GM12872 (cell line): Measurements from ENCODE around the gene PPIL1.

ENCODE experiments used
- TF ChIP-seq, protein P1 (sequence below): IDR thresholded peaks from 3 replicates; pipeline ENCODE4 v1.5.1; 2011; ENCODE audit warnings: low read depth, mild to moderate bottlenecking, low read length, moderate library complexity; ENCODE audit not compliant: insufficient read depth

PPIL1 gene

DNA sequence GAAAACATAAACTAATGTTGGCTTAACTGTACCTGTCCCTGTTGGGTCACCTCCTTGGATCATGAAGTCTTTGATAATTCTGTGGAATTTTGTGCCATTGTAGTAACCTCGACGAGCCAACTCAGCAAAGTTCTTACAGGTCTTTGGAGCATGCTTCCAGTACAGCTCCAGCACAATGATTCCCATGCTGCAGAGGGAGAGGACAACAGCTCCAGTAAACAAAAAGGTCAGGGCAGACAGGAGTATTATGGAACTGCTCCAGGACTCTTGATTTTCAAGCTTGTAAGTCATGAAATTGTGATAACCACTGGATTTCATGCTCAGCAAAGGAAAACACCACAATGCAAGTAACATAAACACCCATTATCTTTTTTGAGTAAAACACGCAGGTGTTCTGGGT is 2.9 kb downstream of the PPIL1 start:
- TF ChIP-seq, protein P1, sequence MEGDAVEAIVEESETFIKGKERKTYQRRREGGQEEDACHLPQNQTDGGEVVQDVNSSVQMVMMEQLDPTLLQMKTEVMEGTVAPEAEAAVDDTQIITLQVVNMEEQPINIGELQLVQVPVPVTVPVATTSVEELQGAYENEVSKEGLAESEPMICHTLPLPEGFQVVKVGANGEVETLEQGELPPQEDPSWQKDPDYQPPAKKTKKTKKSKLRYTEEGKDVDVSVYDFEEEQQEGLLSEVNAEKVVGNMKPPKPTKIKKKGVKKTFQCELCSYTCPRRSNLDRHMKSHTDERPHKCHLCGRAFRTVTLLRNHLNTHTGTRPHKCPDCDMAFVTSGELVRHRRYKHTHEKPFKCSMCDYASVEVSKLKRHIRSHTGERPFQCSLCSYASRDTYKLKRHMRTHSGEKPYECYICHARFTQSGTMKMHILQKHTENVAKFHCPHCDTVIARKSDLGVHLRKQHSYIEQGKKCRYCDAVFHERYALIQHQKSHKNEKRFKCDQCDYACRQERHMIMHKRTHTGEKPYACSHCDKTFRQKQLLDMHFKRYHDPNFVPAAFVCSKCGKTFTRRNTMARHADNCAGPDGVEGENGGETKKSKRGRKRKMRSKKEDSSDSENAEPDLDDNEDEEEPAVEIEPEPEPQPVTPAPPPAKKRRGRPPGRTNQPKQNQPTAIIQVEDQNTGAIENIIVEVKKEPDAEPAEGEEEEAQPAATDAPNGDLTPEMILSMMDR = no peak

DNA sequence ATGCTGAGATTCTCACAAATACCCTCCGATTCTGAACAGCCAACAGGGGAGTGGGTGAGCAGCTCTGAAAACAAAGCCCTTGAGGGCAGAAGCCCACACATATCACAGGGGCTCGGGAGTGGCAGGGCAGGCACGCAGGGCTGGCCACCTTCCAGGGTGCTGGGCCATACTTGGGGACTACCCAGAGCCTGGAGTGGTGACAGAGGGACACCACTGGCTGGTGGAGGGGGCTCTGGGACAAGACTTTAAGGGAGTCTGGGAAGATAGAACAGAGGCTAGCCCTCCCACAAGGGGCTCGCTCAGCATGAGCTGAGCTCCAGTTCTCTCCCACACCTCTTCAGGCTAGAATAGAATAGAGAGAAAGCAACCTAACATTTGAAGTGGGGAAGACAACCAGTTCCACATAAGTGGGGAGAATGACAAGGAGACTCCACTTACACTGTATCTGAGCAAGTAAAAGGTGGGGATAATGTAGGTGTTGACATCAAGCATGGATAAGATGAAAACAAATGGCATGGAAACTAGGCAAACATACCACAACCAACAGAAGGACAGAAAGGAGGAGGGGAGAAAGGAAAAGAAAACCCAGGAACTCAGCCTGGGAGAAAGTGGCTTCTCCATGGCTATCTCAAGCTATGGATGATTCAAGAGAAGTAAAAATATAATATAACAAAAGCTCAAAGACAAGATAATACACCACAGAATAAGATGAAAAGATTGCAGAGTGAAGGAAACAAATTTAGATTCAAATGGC is 7.0 kb downstream of the PPIL1 start:
- TF ChIP-seq, protein P1 = no peak

DNA sequence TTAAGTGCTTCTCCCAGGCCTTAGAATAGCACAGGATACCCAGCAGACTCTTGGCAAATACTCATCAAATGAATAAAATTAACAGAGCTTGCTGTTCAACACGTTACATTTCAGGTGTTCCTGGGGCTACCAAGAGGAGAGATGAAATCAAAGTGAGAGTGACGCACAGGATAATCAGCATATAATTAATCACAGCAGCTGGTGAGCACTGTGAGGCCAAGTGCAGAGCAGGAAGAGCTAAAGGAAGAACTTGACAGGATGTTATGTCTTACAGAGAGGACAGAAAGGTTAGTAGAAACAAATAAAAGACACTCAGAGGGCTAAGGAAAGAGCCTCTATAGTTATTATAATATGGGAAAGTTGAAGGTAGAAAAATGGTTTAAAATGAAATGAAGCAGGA is 8.8 kb downstream of the PPIL1 start:
- TF ChIP-seq, protein P1 = no peak

DNA sequence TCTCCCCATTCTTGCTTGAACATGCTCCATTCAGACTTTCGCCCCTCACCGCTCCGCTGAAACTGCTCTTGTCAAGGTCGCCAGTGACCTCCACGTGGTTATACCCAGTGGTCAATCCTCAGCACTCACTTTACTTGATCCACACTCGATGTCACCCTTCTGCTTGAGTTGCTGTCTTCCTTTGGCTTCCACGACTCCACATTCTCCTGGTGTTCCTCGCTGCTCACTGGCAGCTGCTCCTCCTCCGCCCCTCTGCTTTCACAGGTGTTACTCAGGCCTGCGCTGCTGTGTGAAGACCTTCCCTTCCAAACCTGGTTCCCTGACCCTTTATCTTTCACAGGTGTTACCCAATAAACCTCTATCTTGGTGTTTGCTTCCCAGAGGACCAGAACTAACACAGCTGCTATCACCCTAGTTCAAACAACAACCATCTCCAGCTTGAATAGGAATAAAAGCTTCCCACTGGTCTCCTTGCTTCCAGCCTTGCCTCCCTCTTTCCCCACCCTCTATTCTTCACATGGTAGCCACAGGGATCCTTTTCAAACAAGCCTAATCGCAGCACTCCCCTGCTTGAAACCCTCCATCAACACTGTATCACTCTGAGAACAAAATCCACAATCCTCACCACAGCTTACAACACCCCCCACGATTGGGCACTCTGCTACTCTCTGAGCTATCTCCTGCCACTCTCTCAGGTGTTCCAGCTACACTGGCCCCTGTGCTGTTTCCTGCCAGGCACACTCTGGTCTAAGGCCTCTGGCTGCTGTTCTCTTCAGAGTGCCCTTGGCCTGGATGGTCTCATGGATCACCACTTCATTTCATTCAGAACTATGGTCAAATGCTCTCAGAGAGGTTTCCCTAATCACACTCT is 10.7 kb downstream of the PPIL1 start:
- TF ChIP-seq, protein P1 = no peak

DNA sequence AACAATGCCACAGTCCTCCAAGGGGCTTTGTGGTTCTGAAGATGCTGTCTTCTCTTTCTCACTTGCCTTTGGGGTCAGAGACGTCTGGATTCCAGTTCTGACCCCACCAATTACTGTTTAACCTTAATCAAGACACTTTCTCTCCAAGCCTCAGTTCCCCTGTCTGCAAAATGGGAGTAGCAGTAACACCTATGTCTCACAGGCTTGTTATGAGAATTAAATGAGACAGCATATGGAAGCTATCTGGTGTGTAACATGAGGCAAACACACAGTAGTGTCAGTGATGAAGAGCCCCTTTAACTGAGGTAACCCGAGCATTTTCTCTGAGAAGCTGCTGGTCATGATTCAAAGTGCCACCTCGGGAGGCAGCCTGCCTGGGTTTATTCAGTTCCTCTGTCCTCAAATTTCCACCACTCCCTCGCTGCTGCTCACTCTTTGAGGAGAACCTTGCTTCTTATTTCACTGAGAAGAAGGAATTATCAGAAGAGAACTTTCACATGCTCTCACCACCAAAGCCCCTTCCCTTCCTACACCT is 11.7 kb downstream of the PPIL1 start:
- TF ChIP-seq, protein P1 = no peak

DNA sequence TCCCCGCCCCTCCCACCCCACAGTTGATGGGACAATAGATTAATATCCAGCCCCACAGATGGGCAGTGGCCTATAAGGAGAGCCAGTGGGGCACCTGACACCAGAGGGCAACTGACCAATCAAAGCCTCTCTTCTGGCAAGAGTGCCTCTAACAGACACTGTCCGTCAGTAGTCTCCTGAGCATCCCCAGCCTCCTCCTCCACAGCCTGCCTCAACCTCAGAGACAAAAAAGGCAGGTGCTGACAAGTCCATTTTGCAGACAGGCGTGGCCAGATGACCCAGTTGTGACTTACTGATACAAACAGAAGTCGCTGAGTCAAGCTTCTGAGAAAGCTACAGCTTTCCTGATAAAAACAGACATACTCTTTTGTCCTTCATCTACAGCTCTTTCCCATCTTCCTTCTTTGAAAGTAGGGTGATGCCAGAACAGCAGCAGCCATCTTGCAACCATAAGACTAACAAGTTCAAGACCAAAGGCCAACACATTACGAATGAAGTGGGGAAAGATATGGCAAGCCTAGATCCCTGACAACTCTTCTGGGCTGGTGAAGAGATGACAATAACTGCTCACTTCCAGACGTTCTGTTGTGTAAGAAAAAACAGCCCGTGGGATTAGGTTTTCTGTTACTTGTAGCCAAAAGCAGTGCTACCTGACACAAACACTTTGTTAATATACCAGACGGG is 12.3 kb downstream of the PPIL1 start:
- TF ChIP-seq, protein P1 = no peak

DNA sequence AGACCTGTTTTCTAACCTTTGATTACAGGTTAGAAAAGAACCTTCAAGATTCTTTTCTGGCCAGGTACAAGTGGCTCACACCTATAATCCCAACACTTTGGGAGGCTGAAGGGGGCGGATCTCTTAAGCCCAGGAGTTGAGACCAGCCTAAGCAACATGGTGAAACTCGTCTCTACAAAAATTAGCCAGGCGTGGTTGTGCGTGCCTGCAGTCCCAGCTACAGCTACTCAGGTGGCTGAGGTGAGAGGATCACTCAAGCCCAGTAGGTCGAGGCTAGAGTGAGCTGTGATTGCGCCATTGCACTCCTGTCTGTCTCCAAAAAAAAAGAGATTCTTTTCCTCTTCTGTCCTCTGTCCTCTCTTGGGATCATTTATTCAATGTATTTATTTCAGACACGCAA is 14.5 kb downstream of the PPIL1 start:
- TF ChIP-seq, protein P1 = no peak
